Prostate gland (tissue), 2 donors: Measurements from ENCODE around the gene CDV3.

Source experiments
- CTCF ChIP-seq, 4 experiments: fragments of 200-600 bp in 2 of 4; fragments of 450-650 bp in 2 of 4; sonication (generic) in 2 of 4; IDR thresholded peaks; 1 replicate in 3 of 4; 2 replicates in 1 of 4; pipeline ENCODE4 v1.5.1; 2016 to 2019; ENCODE audit warnings: antibody characterized with exemption in 4 of 4, mild to moderate bottlenecking in 2 of 4, moderate library complexity in 2 of 4
- POLR2A ChIP-seq: fragments of 450-650 bp; IDR thresholded peaks from one replicate; pipeline ENCODE4 v1.6.1; 2016; ENCODE audit warnings: antibody characterized with exemption, mild to moderate bottlenecking

GRCh38 chr3:133593243-133593642 lies 19.8 kb downstream of the CDV3 start:
- TF ChIP-seq CTCF (IDR thresholded peaks at IDR 0.05) (no peak), POLR2A (no peak)
